Endodermal cell (in vitro differentiated cells): ENCODE measurements around the gene PCCA. TPM values are rescaled to one million over a fixed set of nuclear protein-coding genes. Genes with fewer than 3 reads are reported as not detected.

Experiments used
- DNase-seq: peaks from one replicate; pipeline ENCODE4 v3.0.0-alpha.2; 2017
- H3K27ac ChIP-seq: 2 replicates; pipeline ENCODE4 v1.5.1; 2013; ENCODE audit warnings: mild to moderate bottlenecking, low read depth, low read length, moderate library complexity
- H3K27me3 ChIP-seq: 2 replicates; pipeline ENCODE4 v1.6.1; 2013; ENCODE audit warnings: mild to moderate bottlenecking, low read length, moderate library complexity; ENCODE audit not compliant: insufficient read depth, control insufficient read depth, poor library complexity, severe bottlenecking
- H3K36me3 ChIP-seq: 2 replicates; pipeline ENCODE4 v1.7.0; 2013; ENCODE audit warnings: mild to moderate bottlenecking, low read length, moderate library complexity; ENCODE audit not compliant: control insufficient read depth, insufficient read depth
- H3K4me1 ChIP-seq: one replicate; pipeline ENCODE4 v1.7.0; 2013; ENCODE audit warnings: low read length; ENCODE audit not compliant: control insufficient read depth, insufficient read depth
- H3K4me3 ChIP-seq: 2 replicates; pipeline ENCODE4 v1.5.1; 2013; ENCODE audit warnings: mild to moderate bottlenecking, low read length, moderate library complexity
- H3K9ac ChIP-seq: 2 replicates; pipeline ENCODE4 v1.6.1; 2013; ENCODE audit warnings: mild to moderate bottlenecking, low read length, moderate library complexity; ENCODE audit not compliant: poor library complexity, severe bottlenecking; ENCODE audit errors: extremely low read depth
- H3K9me3 ChIP-seq: 2 replicates; pipeline ENCODE4 v1.6.1; 2013; ENCODE audit warnings: mild to moderate bottlenecking, low read length, moderate library complexity; ENCODE audit not compliant: control insufficient read depth
- H3K27ac Mint-ChIP-seq: 2 replicates; pipeline ENCODE4 v1.8.0; 2020; ENCODE audit warnings: mixed read lengths
- H3K27me3 Mint-ChIP-seq: 2 replicates; pipeline ENCODE4 v1.8.0; 2021; ENCODE audit warnings: mild to moderate bottlenecking, mixed read lengths; ENCODE audit not compliant: insufficient read depth
- H3K36me3 Mint-ChIP-seq: 2 replicates; pipeline ENCODE4 v1.8.0; 2020; ENCODE audit warnings: low read depth, mixed read lengths
- H3K4me1 Mint-ChIP-seq: 2 replicates; pipeline ENCODE4 v1.8.0; 2020; ENCODE audit warnings: mixed read lengths
- H3K4me3 Mint-ChIP-seq: 2 replicates; pipeline ENCODE4 v1.8.0; 2020; ENCODE audit warnings: mild to moderate bottlenecking, moderate library complexity, mixed read lengths
- H3K9me3 Mint-ChIP-seq: 2 replicates; pipeline ENCODE4 v1.8.0; 2020; ENCODE audit warnings: mild to moderate bottlenecking, mixed read lengths
- WGBS, 2 experiments: methylation state at CpG; one replicate each; pipeline versions ENCODE4 v1.1.5 to v1.1.7; 2013; ENCODE audit warnings: missing lambda C conversion rate in 2 of 2, mixed read lengths in 1 of 2; ENCODE audit not compliant: insufficient coverage in 1 of 2, insufficient read length in 1 of 2; 5-methylcytosine and 5-hydroxymethylcytosine counted together
- total RNA-seq, 2 donors: library from RNA; stranded (reverse); fragmentation: NEBNext Ultra II Directional in 1 of 2; extraction: Animal tissue kit (Norgen Biotek cat#: 25700) in 1 of 2; gene quantifications; 2 replicates in 1 of 2; 3 replicates in 1 of 2; pipeline ENCODE4 v1.2.1, GENCODE V29; 2021
- TF ChIP-seq, protein P1 (sequence below): fragments of 200-600 bp; sonication (generic); conservative IDR thresholded peaks from 2 replicates; pipeline ENCODE4 v1.5.0; 2021; ENCODE audit warnings: antibody characterized with exemption, mild to moderate bottlenecking

Gene PCCA
- total RNA-seq, 2 donors from 2014 or later: 60.2 to 67.2 TPM

DNA sequence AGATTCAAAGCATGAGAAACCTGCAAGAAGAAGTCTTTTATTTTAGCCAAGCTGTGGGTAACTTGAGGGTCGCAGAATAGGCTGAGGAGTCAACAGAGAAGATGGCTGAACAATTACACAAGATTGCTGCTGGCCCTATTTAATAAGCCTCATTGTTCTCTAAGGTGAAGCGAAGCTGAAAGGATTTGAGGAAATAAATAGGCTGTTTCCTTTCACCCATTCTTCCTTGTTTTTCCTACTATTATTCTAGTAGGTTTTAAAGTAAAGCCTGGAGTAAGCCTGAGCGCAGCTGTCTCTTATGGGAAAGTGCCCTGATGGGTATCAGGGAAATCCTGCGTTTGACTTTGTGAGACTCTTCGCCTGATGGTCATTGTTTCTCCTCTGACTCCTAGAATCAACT, 25.0 kb upstream of the PCCA start:
- no peak overlapping the region for H3K27ac Mint-ChIP-seq

DNA sequence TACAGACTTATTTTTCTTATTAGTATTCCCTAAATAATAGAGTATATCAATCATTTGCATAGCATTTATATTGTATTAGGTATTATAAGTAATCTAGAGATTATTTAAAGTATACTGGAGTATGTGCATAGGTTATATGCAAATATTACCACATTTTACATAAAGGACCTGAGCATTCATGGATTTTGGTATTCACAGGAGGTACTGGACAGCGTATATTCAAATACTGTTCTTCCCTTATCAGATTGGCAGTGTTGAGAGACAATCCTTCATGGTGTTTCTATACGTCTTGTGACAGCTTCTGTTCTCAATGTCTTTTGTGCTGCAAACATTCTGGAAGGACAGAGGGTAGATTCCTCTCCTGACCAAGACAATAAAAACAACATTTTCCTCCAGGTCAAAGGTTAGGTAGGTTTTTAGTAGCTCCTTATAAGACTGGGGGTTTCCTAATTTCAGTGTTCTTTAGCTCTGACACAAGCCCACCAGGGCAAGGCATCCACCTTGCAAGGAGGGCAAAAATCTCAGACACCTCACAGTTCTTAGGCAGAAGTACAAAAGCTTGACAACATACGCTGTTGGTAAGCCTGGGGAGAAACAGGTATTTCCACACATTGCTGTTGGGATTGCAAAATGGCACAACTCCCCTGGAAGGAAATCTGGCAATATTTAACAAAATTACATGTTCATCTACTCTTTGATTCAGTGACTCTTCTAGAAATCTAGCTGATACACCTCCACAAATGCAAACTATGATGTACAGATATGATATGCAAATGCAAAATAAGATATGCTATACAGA, 20.6 kb upstream of the PCCA start:
- Histone ChIP-seq H3K27me3 (no peaks in the 10 kb centered on the region), H3K36me3 (no peaks in the 10 kb centered on the region), H3K4me3 (no peak overlapping the region), H3K9ac (no peak overlapping the region), H3K27ac (no peak overlapping the region), H3K9me3 (no peaks in the 10 kb centered on the region), H3K4me1 (no peaks in the 10 kb centered on the region)
- DNase-seq: no peak
- TF ChIP-seq, protein P1, sequence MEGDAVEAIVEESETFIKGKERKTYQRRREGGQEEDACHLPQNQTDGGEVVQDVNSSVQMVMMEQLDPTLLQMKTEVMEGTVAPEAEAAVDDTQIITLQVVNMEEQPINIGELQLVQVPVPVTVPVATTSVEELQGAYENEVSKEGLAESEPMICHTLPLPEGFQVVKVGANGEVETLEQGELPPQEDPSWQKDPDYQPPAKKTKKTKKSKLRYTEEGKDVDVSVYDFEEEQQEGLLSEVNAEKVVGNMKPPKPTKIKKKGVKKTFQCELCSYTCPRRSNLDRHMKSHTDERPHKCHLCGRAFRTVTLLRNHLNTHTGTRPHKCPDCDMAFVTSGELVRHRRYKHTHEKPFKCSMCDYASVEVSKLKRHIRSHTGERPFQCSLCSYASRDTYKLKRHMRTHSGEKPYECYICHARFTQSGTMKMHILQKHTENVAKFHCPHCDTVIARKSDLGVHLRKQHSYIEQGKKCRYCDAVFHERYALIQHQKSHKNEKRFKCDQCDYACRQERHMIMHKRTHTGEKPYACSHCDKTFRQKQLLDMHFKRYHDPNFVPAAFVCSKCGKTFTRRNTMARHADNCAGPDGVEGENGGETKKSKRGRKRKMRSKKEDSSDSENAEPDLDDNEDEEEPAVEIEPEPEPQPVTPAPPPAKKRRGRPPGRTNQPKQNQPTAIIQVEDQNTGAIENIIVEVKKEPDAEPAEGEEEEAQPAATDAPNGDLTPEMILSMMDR: no peak
- Mint-ChIP-seq H3K4me3 (no peak overlapping the region), H3K27ac (no peak overlapping the region), H3K4me1 (peaks cover 10% of the 10 kb centered on the region), H3K36me3 (no peaks in the 10 kb centered on the region), H3K27me3 (no peaks in the 10 kb centered on the region), H3K9me3 (no peaks in the 10 kb centered on the region)
- WGBS, 2 experiments: 74 to 88% methylated on average over 3 of the region's 3 CpGs

More for the DNA sequence above, 25.0 kb upstream of the PCCA start:
- Histone ChIP-seq H3K36me3 (no peaks in the 10 kb centered on the region), H3K27me3 (no peaks in the 10 kb centered on the region), H3K4me1 (no peaks in the 10 kb centered on the region), H3K27ac (no peak overlapping the region), H3K9ac (no peak overlapping the region), H3K9me3 (no peaks in the 10 kb centered on the region), H3K4me3 (no peak overlapping the region)
- no peak for DNase-seq
- Mint-ChIP-seq H3K4me1 (peaks cover 7% of the 10 kb centered on the region), H3K4me3 (no peak overlapping the region), H3K9me3 (peaks cover 19% of the 10 kb centered on the region), H3K27me3 (no peaks in the 10 kb centered on the region), H3K36me3 (no peaks in the 10 kb centered on the region)
- 90 to 96% methylated on average over 4 to 5 of the region's 5 CpGs for WGBS, 2 experiments
- TF ChIP-seq, protein P1: no peak

DNA sequence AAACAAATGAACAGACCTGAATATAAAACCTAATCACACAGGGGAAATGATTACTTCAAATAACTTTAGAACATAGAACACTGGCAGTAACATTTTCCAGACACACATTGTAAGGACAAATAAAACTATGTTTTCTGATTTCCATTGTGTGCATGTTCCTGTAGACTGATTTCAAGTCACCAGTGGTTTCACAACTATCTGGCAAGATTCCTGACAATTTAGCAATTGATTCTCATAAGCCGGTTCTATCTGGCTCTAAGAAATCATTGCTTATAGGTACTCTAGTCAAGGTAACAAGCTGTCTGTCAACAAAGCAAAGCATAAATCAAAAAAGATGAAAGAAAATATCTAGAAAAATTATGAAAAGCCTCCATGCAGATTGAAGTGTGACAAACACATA, 19.6 kb upstream of the PCCA start:
- Histone ChIP-seq H3K9ac (no peak overlapping the region), H3K27me3 (no peaks in the 10 kb centered on the region), H3K9me3 (no peaks in the 10 kb centered on the region), H3K36me3 (no peaks in the 10 kb centered on the region), H3K4me1 (no peaks in the 10 kb centered on the region), H3K4me3 (no peak overlapping the region), H3K27ac (no peak overlapping the region)
- TF ChIP-seq, protein P1: no peak
- H3K4me3 Mint-ChIP-seq: no peak overlapping the region
- WGBS, 2 experiments: 86 to 100% methylated on average over 1 of the region's 1 CpG
- H3K27ac Mint-ChIP-seq: no peak overlapping the region
- peaks cover 3% of the 10 kb centered on the region for H3K4me1 Mint-ChIP-seq
- no peaks in the 10 kb centered on the region for H3K27me3 Mint-ChIP-seq
- no peaks in the 10 kb centered on the region for H3K9me3 Mint-ChIP-seq
- H3K36me3 Mint-ChIP-seq: no peaks in the 10 kb centered on the region
- no peak for DNase-seq
